A549 treated with AZD9567 at 1 μM for 4 hours (cell line): ENCODE data around the gene DAP. TPM values are rescaled to one million over a fixed set of nuclear protein-coding genes. Genes with fewer than 3 reads are reported as not detected.

Source experiments
- total RNA-seq: library from RNA; stranded (reverse); fragments of 200-300 nt; extraction: Qiagen RNA extraction; gene quantifications from 5 replicates; pipeline ENCODE4 v1.2.3, GENCODE V29; 2022; ENCODE audit not compliant: insufficient read depth

The DAP gene
- 57.0 to 65.8 TPM (median 59.9 TPM) in 5 replicates for total RNA-seq

GRCh38 chr5:10761185-10761932 lies at the start of gene DAP:
DAP (minus strand) TSS chr5:10761234; CDS start chr5:10761068, 166 bp downstream.

Other genes with a start within 250 kb of the DAP start
- gene ANKRD33B, start 197.2 kb downstream of the DAP start, total RNA-seq, result 9.0 to 10.5 TPM (median 9.5 TPM) in 5 replicates